Stimulated activated naive B cell treated with anti-CD40 and anti-IgM and Interleukin-4, amounts not matched to agents 10 μg/mL and 1 μg/mL and 100 μg/mL, for 72 hours (primary cell): ENCODE data around the gene RNF212.
A peak's percentile ranks its signal among the peaks of the same experiment; 100 is the strongest.
"Not testable (repeated sequence)": the region's sequence is repeated elsewhere in the genome, so short reads cannot be mapped to it uniquely, and the experiment has no call there.

Experiments used
- ATAC-seq, 2 donors: fragments of 150-1000 bp; cut with Tn5 transposase; replicated peaks; 2 replicates each; pipeline ENCODE4 v1.10.0; 2021; ENCODE audit warnings: moderate library complexity in 1 of 2
- DNase-seq: peaks from one replicate; pipeline ENCODE4 v3.0.0; 2021
- H3K27ac Mint-ChIP-seq: one replicate; pipeline ENCODE4 v1.8.0; 2022; ENCODE audit warnings: mild to moderate bottlenecking, mixed read lengths
- H3K27me3 Mint-ChIP-seq, 2 donors: one replicate each; pipeline ENCODE4 v1.8.0; 2022; ENCODE audit warnings: mixed read lengths in 2 of 2
- H3K36me3 Mint-ChIP-seq, 2 donors: one replicate each; pipeline ENCODE4 v1.8.0; 2022; ENCODE audit warnings: mixed read lengths in 2 of 2, mild to moderate bottlenecking in 1 of 2
- H3K4me1 Mint-ChIP-seq, 2 donors: one replicate each; pipeline ENCODE4 v1.8.0; 2022; ENCODE audit warnings: mixed read lengths in 2 of 2, mild to moderate bottlenecking in 1 of 2
- H3K4me3 Mint-ChIP-seq, 2 donors: one replicate each; pipeline ENCODE4 v1.8.0; 2022; ENCODE audit warnings: mild to moderate bottlenecking in 2 of 2, mixed read lengths in 2 of 2, moderate library complexity in 1 of 2
- H3K9me3 Mint-ChIP-seq, 2 donors: one replicate each; pipeline ENCODE4 v1.8.0; 2022; ENCODE audit warnings: mixed read lengths in 2 of 2, mild to moderate bottlenecking in 1 of 2

The RNF212 gene

GRCh38 chr4:1048773-1049590 is 64.4 kb downstream of the RNF212 start:
- Mint-ChIP-seq H3K9me3 (peaks cover 0 to 10% of the 10 kb centered on the region in 2 donors), H3K4me3 (peak overlapping the region in 1 of 2 donors; percentile 2), H3K27me3 (peaks cover 42 to 65% of the 10 kb centered on the region in 2 donors), H3K36me3 (peaks cover 7 to 19% of the 10 kb centered on the region in 2 donors), H3K27ac (peak overlapping the region; percentile 57), H3K4me1 (peaks cover 16 to 24% of the 10 kb centered on the region in 2 donors)
- DNase-seq (peak; percentile 40), ATAC-seq (peak; percentile 81 to 84)

DNA sequence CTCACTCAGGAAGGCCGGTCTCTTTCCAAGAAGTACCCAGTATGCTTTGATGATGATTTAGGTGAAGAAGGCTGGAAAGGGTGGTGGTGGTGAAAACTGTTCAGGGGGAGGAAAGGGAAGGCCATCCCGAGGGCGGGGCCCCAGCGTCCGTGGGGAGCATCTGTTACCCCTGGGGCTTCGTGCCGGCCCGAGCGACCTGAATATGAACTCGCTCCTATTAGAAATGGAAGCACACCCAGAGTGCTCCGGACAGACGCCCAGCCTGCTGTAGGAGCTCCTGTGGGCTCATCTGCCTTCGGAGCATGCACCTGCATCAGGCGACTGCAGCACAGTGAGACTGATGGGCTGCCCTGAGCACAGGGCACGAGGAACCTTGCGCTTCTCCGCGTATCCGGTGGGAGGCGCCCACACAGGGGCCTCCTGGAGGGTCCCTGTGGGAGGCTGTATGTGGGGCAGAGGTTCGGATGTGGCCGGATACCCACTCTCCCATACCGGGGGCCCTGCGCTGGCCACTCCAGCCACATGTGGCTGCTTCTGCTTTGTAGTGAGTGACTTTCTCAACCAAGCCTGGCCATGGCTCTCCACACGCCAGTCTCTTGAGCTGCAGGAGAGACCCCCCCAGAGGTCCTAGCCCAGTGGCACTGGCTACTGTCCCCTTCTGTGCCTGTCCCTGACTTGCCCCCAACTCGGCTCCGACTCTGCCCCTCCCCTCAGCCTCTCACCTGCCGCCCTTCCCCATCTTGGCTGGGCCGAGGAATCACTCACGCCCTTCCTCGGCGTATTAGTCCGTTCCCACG is 65.2 kb downstream of the RNF212 start:
- ATAC-seq = no peak
- Mint-ChIP-seq H3K4me3 (peak overlapping the region in 1 of 2 donors; percentile 2), H3K36me3 (peaks cover 7 to 20% of the 10 kb centered on the region in 2 donors), H3K9me3 (peaks cover 0 to 10% of the 10 kb centered on the region in 2 donors), H3K27me3 (peaks cover 45 to 71% of the 10 kb centered on the region in 2 donors), H3K4me1 (peaks cover 18 to 24% of the 10 kb centered on the region in 2 donors), H3K27ac (no peak overlapping the region)
- no peak for DNase-seq

- Mint-ChIP-seq H3K4me3 (no peak overlapping the region), H3K27me3 (peaks cover 43 to 75% of the 10 kb centered on the region in 2 donors), H3K4me1 (peaks cover 20 to 24% of the 10 kb centered on the region in 2 donors), H3K27ac (peak overlapping the region; percentile 31), H3K36me3 (peaks cover 7 to 22% of the 10 kb centered on the region in 2 donors), H3K9me3 (peaks cover 0 to 10% of the 10 kb centered on the region in 2 donors)
- no peak for DNase-seq
- no peak for ATAC-seq
These were observed 66.0 kb downstream of the RNF212 start for GRCh38 chr4:1047106-1047975.

DNA sequence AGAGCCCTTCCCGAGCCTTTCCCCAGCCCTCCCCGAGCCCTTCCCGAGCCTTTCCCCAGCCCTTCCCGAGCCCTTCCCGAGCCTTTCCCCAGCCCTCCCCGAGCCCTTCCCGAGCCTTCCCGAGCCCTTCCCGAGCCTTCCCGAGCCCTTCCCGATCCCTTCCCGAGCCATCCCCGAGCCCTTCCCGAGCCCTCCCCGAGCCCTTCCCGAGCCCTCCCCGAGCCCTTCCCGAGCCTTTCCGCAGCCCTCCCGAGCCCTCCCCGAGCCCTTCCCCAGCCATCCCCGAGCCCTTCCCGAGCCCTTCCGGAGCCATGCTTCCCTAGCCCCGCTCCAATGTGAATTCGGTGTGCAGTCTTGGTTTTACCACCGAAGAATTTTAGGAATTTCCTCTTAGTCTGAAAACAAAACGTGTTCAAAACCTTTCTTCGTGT is 66.8 kb downstream of the RNF212 start:
- H3K4me3 Mint-ChIP-seq = peak overlapping the region in 1 of 2 donors; percentile 64
- peak overlapping the region; percentile 74 for H3K27ac Mint-ChIP-seq
- H3K4me1 Mint-ChIP-seq = peaks cover 20 to 24% of the 10 kb centered on the region in 2 donors
- peaks cover 2 to 18% of the 10 kb centered on the region in 2 donors for H3K36me3 Mint-ChIP-seq
- DNase-seq, H3K9me3 Mint-ChIP-seq, ATAC-seq: not testable (repeated sequence)
- peaks cover 44 to 78% of the 10 kb centered on the region in 2 donors for H3K27me3 Mint-ChIP-seq

GRCh38 chr4:1045595-1046201 is 67.7 kb downstream of the RNF212 start:
- H3K4me3 Mint-ChIP-seq = peak overlapping the region in 1 of 2 donors; percentile 14
- H3K4me1 Mint-ChIP-seq = peaks cover 20 to 24% of the 10 kb centered on the region in 2 donors
- peaks cover 2 to 14% of the 10 kb centered on the region in 2 donors for H3K36me3 Mint-ChIP-seq
- ATAC-seq (no peak), DNase-seq (no peak)
- H3K27me3 Mint-ChIP-seq = peaks cover 46 to 79% of the 10 kb centered on the region in 2 donors
- peaks cover 0 to 5% of the 10 kb centered on the region in 2 donors for H3K9me3 Mint-ChIP-seq
- no peak overlapping the region for H3K27ac Mint-ChIP-seq

DNA sequence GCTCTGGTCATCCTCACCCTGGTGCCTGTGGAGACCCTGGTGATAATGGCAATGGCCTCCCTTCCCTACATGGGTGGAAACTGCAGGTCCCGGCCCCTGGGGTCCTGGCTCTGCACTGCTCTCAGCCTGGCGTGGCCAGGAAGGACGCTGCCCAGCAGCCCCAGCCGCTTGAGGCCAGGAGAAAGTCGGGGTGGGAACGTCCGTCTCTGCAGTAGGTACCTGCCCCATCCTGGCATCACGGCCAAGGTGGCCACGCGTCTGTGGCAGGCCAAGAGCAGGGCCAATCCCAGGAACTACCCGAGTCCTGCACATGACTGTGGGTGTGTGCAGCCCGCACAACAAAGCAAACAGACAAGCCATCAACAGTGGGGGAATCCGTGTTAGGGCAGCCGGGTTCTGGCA is 68.2 kb downstream of the RNF212 start:
- H3K4me3 Mint-ChIP-seq = no peak overlapping the region

GRCh38 chr4:1044469-1045192 is 68.7 kb downstream of the RNF212 start:
- ATAC-seq (no peak), DNase-seq (no peak)
- no peak overlapping the region for H3K4me3 Mint-ChIP-seq
- H3K36me3 Mint-ChIP-seq = peaks cover 2 to 14% of the 10 kb centered on the region in 2 donors
- peaks cover 0 to 5% of the 10 kb centered on the region in 2 donors for H3K9me3 Mint-ChIP-seq
- H3K27me3 Mint-ChIP-seq = peaks cover 51 to 80% of the 10 kb centered on the region in 2 donors
- H3K27ac Mint-ChIP-seq = no peak overlapping the region
- H3K4me1 Mint-ChIP-seq = peaks cover 20 to 24% of the 10 kb centered on the region in 2 donors

More for the DNA sequence above, 68.2 kb downstream of the RNF212 start:
- Mint-ChIP-seq H3K4me1 (peaks cover 20 to 24% of the 10 kb centered on the region in 2 donors), H3K27me3 (peaks cover 48 to 82% of the 10 kb centered on the region in 2 donors), H3K36me3 (peaks cover 2 to 14% of the 10 kb centered on the region in 2 donors), H3K27ac (no peak overlapping the region), H3K9me3 (peaks cover 0 to 5% of the 10 kb centered on the region in 2 donors)
- ATAC-seq (no peak), DNase-seq (no peak)

DNA sequence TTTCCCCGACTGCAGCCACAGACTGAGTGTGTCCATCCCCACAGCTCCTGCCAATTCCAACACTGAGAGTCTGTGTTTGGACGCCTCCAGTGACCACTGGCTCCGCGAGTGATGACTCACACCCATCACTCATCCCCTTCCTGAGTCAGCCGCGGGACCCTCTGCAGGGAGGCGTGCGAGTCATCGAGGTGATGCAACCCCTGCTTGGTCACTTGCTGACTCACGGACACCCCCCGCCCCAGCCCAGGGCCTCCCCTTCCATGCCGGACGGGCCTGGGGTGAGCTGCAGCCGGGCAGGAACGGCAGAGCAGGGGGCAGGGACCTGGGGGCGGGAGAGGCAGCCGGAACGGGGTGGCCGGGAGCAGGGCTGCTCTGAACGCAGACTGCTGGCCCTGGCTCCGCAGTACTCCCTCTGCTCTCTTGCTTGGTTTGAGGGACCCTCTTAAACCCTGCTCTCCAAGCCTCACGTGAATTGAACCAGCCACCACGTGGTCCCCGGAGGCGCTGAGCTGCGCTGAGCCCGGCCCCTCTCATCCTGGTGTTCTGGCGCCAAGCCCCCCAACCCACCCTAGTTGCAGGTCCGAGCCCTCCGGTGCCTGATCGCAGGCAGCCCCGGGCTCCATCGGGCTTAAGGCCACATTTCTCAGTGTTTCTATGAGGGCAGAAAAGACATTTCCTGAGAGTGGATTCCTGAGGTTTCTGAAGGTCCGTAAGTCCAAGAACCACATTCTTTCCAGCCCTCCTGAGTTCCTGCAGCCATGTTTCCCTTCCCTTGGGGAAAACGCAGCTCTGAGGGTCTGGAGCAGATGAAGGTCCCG is 69.5 kb downstream of the RNF212 start:
- Mint-ChIP-seq H3K4me3 (no peak overlapping the region), H3K27ac (no peak overlapping the region), H3K4me1 (peaks cover 13 to 19% of the 10 kb centered on the region in 2 donors), H3K36me3 (peaks cover 2 to 9% of the 10 kb centered on the region in 2 donors), H3K27me3 (peaks cover 44 to 73% of the 10 kb centered on the region in 2 donors), H3K9me3 (peaks cover 0 to 2% of the 10 kb centered on the region in 2 donors)
- peak; percentile 20 to 41 for ATAC-seq
- no peak for DNase-seq

GRCh38 chr4:1043162-1043561 is 70.2 kb downstream of the RNF212 start:
- peaks cover 39 to 66% of the 10 kb centered on the region in 2 donors for H3K27me3 Mint-ChIP-seq
- ATAC-seq (no peak), DNase-seq (no peak)
- H3K27ac Mint-ChIP-seq = peak overlapping the region; percentile 45
- no peak overlapping the region for H3K4me3 Mint-ChIP-seq
- H3K4me1 Mint-ChIP-seq = peaks cover 10 to 12% of the 10 kb centered on the region in 2 donors
- peaks cover 2 to 7% of the 10 kb centered on the region in 2 donors for H3K36me3 Mint-ChIP-seq
- peaks cover 0 to 2% of the 10 kb centered on the region in 2 donors for H3K9me3 Mint-ChIP-seq

DNA sequence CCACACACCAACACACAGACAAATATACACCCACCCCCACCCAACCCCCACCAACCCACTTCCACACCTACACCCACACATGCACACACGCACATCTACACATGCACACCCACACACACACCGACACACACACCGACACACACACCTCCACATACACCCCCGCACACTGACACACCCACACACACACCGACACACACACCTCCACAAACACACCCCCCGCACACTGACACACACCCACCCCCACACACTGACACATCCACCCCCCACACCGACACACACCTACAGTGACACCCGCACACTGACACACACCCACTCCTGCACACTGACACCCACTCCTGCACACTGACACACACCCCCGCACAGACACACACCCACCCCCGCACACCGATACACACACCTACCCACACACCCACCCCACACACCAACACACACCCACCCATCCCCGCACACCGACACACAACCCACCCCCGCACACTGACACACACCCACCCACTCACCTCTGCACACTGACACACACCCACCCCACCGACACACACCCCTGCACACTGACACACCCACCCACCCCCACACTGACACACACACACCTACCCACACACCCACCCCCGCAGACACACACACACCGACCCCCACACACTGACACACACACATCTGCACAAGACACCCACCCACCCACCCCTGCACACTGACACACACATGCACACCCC is 70.9 kb downstream of the RNF212 start:
- DNase-seq (no peak), ATAC-seq (no peak)
- H3K4me3 Mint-ChIP-seq = no peak overlapping the region
- peaks cover 6 to 8% of the 10 kb centered on the region in 2 donors for H3K4me1 Mint-ChIP-seq
- no peak overlapping the region for H3K27ac Mint-ChIP-seq
- peaks cover 0 to 2% of the 10 kb centered on the region in 2 donors for H3K9me3 Mint-ChIP-seq
- H3K36me3 Mint-ChIP-seq = peaks cover 2 to 7% of the 10 kb centered on the region in 2 donors
- H3K27me3 Mint-ChIP-seq = peaks cover 33 to 60% of the 10 kb centered on the region in 2 donors

- Mint-ChIP-seq H3K9me3 (peaks cover 0 to 2% of the 10 kb centered on the region in 2 donors), H3K27ac (no peak overlapping the region), H3K4me1 (peaks cover 4 to 6% of the 10 kb centered on the region in 2 donors), H3K36me3 (peaks cover 2 to 7% of the 10 kb centered on the region in 2 donors), H3K4me3 (no peak overlapping the region), H3K27me3 (peaks cover 30 to 54% of the 10 kb centered on the region in 2 donors)
- no peak for ATAC-seq
- DNase-seq = no peak
These were observed 71.4 kb downstream of the RNF212 start for GRCh38 chr4:1041936-1042330.
